BJ (cell line): ENCODE data around the gene RIMKLB. TPM values are rescaled to one million over a fixed set of nuclear protein-coding genes. Genes with fewer than 3 reads are reported as not detected.

ENCODE experiments used
- CTCF ChIA-PET: fragments of 350-600 bp; formaldehyde crosslinking; extraction: SDS; loops from one replicate; lab custom pipeline; 2021; ENCODE audit warnings: antibody characterized with exemption, inconsistent platforms; lab: Yijun Ruan, JAX
- POLR2A ChIA-PET: fragments of 300-600 bp; sonication (Branson Sonifier 250); formaldehyde crosslinking; extraction: SDS; loops from one replicate; lab custom pipeline; 2021; ENCODE audit warnings: antibody characterized with exemption; lab: Charles Lee
- DNase-seq: peaks from one replicate; pipeline ENCODE4 v3.0.0-alpha.2; 2011; ENCODE audit warnings: low read depth
- H3K27me3 ChIP-seq: 2 replicates; pipeline ENCODE4 v1.6.0; 2011; ENCODE audit warnings: low read length; ENCODE audit not compliant: control insufficient read depth, insufficient read depth
- H3K36me3 ChIP-seq: 2 replicates; pipeline ENCODE4 v1.5.1; 2011; ENCODE audit warnings: low read length; ENCODE audit not compliant: control insufficient read depth, insufficient read depth
- H3K4me3 ChIP-seq: 2 replicates; pipeline ENCODE4 v1.5.1; 2011; ENCODE audit warnings: low read depth, mild to moderate bottlenecking, control low read depth, low read length
- polyA plus RNA-seq: library from polyadenylated mRNA; depleted of rRNA; stranded (reverse); fragments of >200 nt; gene quantifications from 2 replicates; pipeline ENCODE4 v1.2.3, GENCODE V29; 2011
- TF ChIP-seq, protein P1 (sequence below): IDR thresholded peaks from 2 replicates; pipeline ENCODE4 v1.5.1; 2011; ENCODE audit warnings: low read depth, mild to moderate bottlenecking, control low read depth, inconsistent platforms, low read length, moderate library complexity; ENCODE audit not compliant: insufficient read depth

The RIMKLB gene
- polyA plus RNA-seq, 1 experiment, result 9.7 TPM

DNA sequence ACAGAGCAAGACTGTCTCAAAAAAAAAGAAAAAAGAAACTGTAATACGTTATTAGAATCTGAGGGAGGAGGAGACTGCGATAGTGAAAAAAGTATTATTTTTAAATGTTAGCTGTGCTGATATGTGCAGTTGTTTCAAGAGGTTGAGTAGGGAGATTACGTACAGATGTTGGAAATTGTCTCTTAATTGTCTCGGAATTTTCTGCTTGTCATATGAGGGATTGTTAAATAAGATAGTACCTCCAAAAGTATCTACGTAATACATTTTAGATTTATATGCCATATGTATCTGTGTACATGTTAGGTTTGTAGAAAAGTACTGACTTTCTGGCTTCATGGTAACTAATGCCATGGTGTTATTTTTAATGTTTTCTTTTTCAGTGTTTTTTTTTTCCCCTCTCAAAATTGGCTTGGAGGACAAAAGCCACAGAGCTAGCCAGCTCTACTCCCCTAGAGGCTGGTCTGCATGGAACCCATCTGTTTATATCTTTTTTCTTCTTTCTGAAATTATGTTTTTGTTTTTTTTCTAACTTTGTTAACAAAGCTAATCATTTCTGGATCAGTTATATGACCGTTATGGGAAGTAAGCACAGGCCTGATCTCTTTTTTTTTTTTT lies 3.4 kb downstream of the RIMKLB start:
- Histone ChIP-seq H3K36me3 (no peaks in the 10 kb centered on the region), H3K27me3 (no peaks in the 10 kb centered on the region), H3K4me3 (no peak overlapping the region)
- DNase-seq, result no peak
- CTCF ChIA-PET, result interaction anchor here (0.7 to 2.9 kb wide), 3 partner anchors 11 to 189 kb away, joined by 3 to 11 read pairs (median 4); no protein-coding TSS in a partner anchor
- TF ChIP-seq, protein P1, sequence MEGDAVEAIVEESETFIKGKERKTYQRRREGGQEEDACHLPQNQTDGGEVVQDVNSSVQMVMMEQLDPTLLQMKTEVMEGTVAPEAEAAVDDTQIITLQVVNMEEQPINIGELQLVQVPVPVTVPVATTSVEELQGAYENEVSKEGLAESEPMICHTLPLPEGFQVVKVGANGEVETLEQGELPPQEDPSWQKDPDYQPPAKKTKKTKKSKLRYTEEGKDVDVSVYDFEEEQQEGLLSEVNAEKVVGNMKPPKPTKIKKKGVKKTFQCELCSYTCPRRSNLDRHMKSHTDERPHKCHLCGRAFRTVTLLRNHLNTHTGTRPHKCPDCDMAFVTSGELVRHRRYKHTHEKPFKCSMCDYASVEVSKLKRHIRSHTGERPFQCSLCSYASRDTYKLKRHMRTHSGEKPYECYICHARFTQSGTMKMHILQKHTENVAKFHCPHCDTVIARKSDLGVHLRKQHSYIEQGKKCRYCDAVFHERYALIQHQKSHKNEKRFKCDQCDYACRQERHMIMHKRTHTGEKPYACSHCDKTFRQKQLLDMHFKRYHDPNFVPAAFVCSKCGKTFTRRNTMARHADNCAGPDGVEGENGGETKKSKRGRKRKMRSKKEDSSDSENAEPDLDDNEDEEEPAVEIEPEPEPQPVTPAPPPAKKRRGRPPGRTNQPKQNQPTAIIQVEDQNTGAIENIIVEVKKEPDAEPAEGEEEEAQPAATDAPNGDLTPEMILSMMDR, result no peak
- POLR2A ChIA-PET, result interaction anchor here (0.8 kb wide), 1 partner anchor 40 kb away, joined by 3 read pairs; no protein-coding TSS in a partner anchor

DNA sequence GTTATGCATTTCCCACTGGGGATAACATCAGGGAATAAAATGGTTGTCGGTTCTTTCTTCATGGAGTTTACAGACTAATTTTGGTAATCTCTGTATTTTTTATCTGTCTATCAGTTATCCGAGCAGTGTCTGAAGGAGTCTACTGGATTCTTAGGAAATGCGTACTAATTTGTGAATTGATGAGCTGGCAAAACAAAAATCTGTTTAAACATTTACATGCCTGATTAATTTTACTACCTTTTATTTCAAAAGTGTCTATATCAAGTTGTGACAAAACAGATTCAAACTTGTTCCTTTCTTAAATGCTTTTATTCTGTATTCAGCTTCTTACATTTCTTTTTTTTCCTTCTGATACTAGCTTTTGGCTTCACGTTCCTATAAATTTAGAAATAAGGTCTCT lies 4.4 kb downstream of the RIMKLB start:
- ChIA-PET CTCF (interaction anchor here (2.9 kb wide), 1 partner anchor 188 kb away, joined by 11 read pairs; no protein-coding TSS in a partner anchor), POLR2A (no interaction called here)
- Histone ChIP-seq H3K36me3 (no peaks in the 10 kb centered on the region), H3K4me3 (no peak overlapping the region), H3K27me3 (no peaks in the 10 kb centered on the region)
- no peak for DNase-seq
- TF ChIP-seq, protein P1, result no peak

DNA sequence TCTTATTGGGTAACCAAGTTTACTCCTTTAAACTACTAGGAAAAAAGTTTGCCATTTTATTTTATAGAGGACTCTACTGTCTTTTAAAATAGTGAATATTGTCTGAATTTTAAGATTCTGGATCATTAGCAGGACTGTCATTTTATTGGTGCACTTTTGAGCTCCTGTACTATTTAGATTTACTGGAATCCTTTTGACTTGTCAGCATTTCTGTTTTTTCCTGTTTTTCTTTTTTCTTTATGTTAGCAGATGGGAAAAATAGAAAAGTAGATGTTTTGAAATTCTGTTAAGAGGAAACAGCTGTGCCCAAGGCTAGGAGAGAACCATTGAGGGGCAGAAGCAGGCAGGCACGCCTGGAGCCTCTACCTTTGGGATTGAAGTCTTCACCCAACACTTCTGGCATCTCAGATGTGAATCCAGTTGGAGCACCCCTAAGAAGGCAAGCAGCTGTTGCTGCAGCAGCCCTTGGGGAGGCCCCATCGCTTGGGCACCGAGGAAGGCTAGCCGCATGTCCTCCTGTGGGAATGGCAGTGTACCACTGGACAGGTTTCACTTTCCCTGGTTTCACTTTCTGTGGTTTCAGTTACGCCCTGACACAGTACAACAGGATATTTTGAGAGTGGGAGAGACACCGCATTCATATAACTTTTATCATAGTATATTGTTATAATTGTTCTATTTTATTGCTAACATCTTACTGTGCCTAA lies 11.5 kb downstream of the RIMKLB start:
- H3K36me3 ChIP-seq, result no peaks in the 10 kb centered on the region
- DNase-seq, result peak; percentile 13
- peak overlapping the region; percentile 32 for H3K4me3 ChIP-seq
- CTCF ChIA-PET, result no interaction called here
- no peaks in the 10 kb centered on the region for H3K27me3 ChIP-seq
- TF ChIP-seq, protein P1, result no peak
- POLR2A ChIA-PET, result no interaction called here

DNA sequence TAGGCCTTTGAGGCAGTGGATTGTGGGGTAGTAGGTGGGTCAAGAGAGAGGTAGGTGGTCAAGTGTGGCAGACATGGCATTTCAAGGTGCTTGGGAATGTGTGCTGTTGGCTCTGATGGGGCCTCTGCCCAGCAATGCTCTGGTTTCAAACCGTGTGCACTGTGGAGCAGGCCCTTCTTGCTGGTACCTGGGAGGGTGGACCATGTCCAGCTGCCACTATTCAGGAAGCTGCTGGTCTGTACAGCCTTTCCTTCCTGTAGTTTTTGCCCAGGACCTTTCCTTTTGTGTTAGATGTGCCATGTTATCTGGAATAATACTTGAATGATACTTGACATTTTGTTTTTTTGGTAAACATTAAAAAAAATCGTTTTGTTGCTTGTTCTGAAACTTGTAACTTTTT lies 14.8 kb downstream of the RIMKLB start:
- no peak overlapping the region for H3K4me3 ChIP-seq
- no peaks in the 10 kb centered on the region for H3K36me3 ChIP-seq
- TF ChIP-seq, protein P1, result no peak
- no peaks in the 10 kb centered on the region for H3K27me3 ChIP-seq
- POLR2A ChIA-PET, result no interaction called here
- DNase-seq, result no peak
- CTCF ChIA-PET, result interaction anchor here (1.8 kb wide), 1 partner anchor 31 kb away, joined by 4 read pairs; no protein-coding TSS in a partner anchor

DNA sequence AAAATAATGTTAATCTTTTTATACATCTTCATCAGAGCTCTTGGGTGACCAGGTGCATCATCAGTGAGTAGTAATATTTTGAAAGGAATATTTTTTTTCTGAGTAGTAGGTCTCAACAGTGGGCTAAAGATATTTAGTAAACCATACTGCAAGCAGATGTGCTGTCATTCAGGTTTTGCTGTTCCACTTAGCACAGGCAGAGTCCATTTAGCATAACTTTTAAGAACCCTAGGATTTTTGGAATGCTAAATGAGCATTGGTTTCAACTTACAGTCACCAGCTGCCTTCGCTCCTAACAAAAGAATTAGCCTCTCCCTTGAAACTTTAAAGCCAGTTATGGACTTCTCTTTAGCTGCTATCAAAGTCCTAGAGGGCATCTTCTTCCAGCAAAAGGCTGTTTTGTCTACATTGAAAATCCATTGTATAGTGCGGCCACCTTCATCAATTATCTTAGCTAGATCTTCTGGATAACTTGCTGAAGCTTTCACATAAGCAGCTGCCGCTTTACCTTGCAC lies 24.6 kb downstream of the RIMKLB start:
- DNase-seq, result no peak
- ChIA-PET CTCF (interaction anchor here (1.3 kb wide), 1 partner anchor 9 kb away, joined by 3 read pairs; no protein-coding TSS in a partner anchor), POLR2A (no interaction called here)
- Histone ChIP-seq H3K27me3 (no peaks in the 10 kb centered on the region), H3K4me3 (no peak overlapping the region), H3K36me3 (peaks cover 1% of the 10 kb centered on the region; the same call in 1 of the 2 replicates)
- TF ChIP-seq, protein P1, result no peak
